SU-DHL-6 (cell line): ENCODE results near the gene C19orf44.

Experiments
- H2AFZ ChIP-seq: fragments of 200-600 bp; sonication (generic); 2 replicates; pipeline ENCODE4 v1.6.1; 2014; ENCODE audit warnings: low read depth, mild to moderate bottlenecking, moderate library complexity, mixed read lengths, antibody characterized with exemption, low read length; ENCODE audit not compliant: severe bottlenecking
- H3F3A ChIP-seq: fragments of 200-600 bp; shearing (Covaris generic); 2 replicates; pipeline ENCODE4 v1.6.0; 2016; ENCODE audit warnings: antibody characterized with exemption, mild to moderate bottlenecking; ENCODE audit not compliant: insufficient read depth
- H3K27ac ChIP-seq: fragments of 200-600 bp; sonication (generic); 2 replicates; pipeline ENCODE4 v1.5.1; 2016; ENCODE audit warnings: low read depth, mild to moderate bottlenecking, low read length, moderate library complexity, mixed read lengths
- H3K27me3 ChIP-seq: fragments of 200-600 bp; sonication (generic), shearing (Covaris generic); 2 replicates; pipeline ENCODE4 v1.6.0; 2014; ENCODE audit warnings: mild to moderate bottlenecking, low read length
- H3K36me3 ChIP-seq: fragments of 200-600 bp; sonication (generic); 2 replicates; pipeline ENCODE4 v1.6.1; 2014; ENCODE audit warnings: mild to moderate bottlenecking, low read length, mixed read lengths
- H3K4me2 ChIP-seq: fragments of 300-600, 200-600 bp; shearing (Covaris generic), sonication (generic); 2 replicates; pipeline ENCODE4 v1.6.0; 2014; ENCODE audit warnings: low read length, low read depth, mild to moderate bottlenecking; ENCODE audit not compliant: poor library complexity, severe bottlenecking
- H3K4me3 ChIP-seq: fragments of 200-600 bp; sonication (generic); 2 replicates; pipeline ENCODE4 v1.5.1; 2014; ENCODE audit warnings: antibody characterized with exemption, low read length, mild to moderate bottlenecking, mixed read lengths; ENCODE audit not compliant: insufficient read depth, poor library complexity, severe bottlenecking
- H3K79me2 ChIP-seq: fragments of 200-600 bp; sonication (generic); 2 replicates; pipeline ENCODE4 v1.6.1; 2014; ENCODE audit warnings: mild to moderate bottlenecking, low read length, moderate library complexity; ENCODE audit not compliant: insufficient read depth
- H3K9ac ChIP-seq: fragments of 200-600 bp; sonication (generic); 2 replicates; pipeline ENCODE4 v1.7.0; 2014; ENCODE audit warnings: mild to moderate bottlenecking, low read length
- H3K9me2 ChIP-seq: fragments of 200-600 bp; sonication (generic); replicated peaks from 2 replicates; pipeline ENCODE4 v1.6.1; 2014; ENCODE audit warnings: low read length; ENCODE audit not compliant: insufficient read depth
- H3K9me3 ChIP-seq: fragments of 200-600 bp; sonication (generic); 2 replicates; pipeline ENCODE4 v1.6.1; 2014; ENCODE audit warnings: low read length, mixed read lengths; ENCODE audit not compliant: insufficient read depth
- H4K20me1 ChIP-seq: fragments of 200-600 bp; sonication (generic); 2 replicates; pipeline ENCODE4 v1.6.1; 2014; ENCODE audit warnings: low read depth, mild to moderate bottlenecking, antibody characterized with exemption, low read length, moderate library complexity, mixed read lengths
- CTCF ChIP-seq: fragments of 200-600 bp; sonication (generic); IDR thresholded peaks from one replicate; pipeline ENCODE4 v1.5.1; 2017; ENCODE audit warnings: antibody characterized with exemption, mild to moderate bottlenecking, low read length, moderate library complexity; ENCODE audit not compliant: insufficient read depth, poor library complexity, severe bottlenecking
- EZH2phosphoT487 ChIP-seq: fragments of 200-600 bp; sonication (generic), shearing (Covaris generic); conservative IDR thresholded peaks from 2 replicates; pipeline ENCODE4 v1.6.1; 2018; ENCODE audit warnings: mild to moderate bottlenecking, antibody characterized with exemption, low read length, moderate library complexity, mixed read lengths

C19orf44 gene

DNA sequence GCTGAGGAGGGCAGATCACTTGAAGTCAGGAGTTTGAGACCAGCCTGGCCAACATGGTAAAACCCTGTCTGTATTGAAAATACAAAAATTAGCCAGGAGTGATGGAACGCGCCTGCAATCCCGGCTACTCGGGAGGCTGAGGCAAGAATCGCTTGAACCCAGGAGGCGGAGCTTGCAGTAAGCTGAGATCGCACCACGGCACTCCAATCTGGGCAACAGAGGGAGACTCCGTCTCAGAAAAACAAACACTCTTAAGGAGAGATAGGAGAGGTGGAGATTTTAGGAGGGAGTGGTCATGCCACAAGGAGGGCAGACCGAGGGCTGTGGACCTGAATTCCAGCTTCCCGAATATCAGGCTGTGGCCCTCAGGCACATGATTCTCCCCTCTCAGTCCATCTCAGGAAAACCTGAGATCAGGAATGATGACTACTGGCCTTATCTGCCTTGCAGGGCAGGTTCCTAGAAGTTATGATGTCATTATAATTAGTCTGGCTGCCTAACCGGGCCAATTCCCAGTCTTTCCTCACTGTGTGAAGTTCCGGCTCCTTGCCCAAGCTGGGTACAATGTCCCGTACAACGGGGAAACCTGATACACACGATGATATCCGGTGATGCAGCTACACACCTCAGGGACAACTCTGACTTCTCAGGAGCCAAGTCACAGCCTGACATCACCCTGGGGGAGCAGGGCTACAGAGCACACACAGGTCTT is 73.6 kb downstream of the C19orf44 start:
- no peaks in the 10 kb centered on the region for H3K27me3 ChIP-seq
- no peak overlapping the region for H3K4me2 ChIP-seq
- no peak overlapping the region for H3K4me3 ChIP-seq
- H2AFZ ChIP-seq = no peak overlapping the region
- H3K36me3 ChIP-seq = peaks cover 8% of the 10 kb centered on the region; the same call in 1 of the 2 replicates
- no peak overlapping the region for H3K9ac ChIP-seq
- no peaks in the 10 kb centered on the region for H4K20me1 ChIP-seq
- TF ChIP-seq CTCF (no peak), EZH2phosphoT487 (no peak)
- H3F3A ChIP-seq = peaks cover 16% of the 10 kb centered on the region
- no peak overlapping the region for H3K27ac ChIP-seq
- peaks cover 50% of the 10 kb centered on the region for H3K79me2 ChIP-seq
- no peaks in the 10 kb centered on the region for H3K9me3 ChIP-seq
- H3K9me2 ChIP-seq = no peaks in the 10 kb centered on the region
